Right ventricle myocardium superior (tissue), 1 donor: ENCODE measurements around the gene H2BW2. TPM values are rescaled to one million over a fixed set of nuclear protein-coding genes. Genes with fewer than 3 reads are reported as not detected.

Experiments used
- total RNA-seq: library from RNA; stranded (reverse); fragmentation: NEBNext Ultra II Directional; extraction: Animal tissue kit (Norgen Biotek cat#: 25700); gene quantifications from one replicate; pipeline ENCODE4 v1.2.1, GENCODE V29; 2021
- donor health status: DM: no; HTN: yes; CAD: no; lungs with severe emphysema.

Gene H2BW2
- total RNA-seq, 1 donor from 2014 or later: not detected

Other genes starting within 250 kb of the H2BW2 start
- gene RAB9B, start 207.7 kb upstream of the H2BW2 start, total RNA-seq: 28.0 TPM
- 0.43 TPM for gene TMSB15B, start 77.3 kb upstream of the H2BW2 start, total RNA-seq
- not detected for gene H2BW1, start 26.2 kb upstream of the H2BW2 start, total RNA-seq
- gene TMSB15C, start 36.3 kb downstream of the H2BW2 start, total RNA-seq: 0.48 TPM
- gene ZCCHC18, start 72.6 kb downstream of the H2BW2 start, total RNA-seq: 0.65 TPM
- 11.9 TPM for gene SLC25A53, start 117.1 kb downstream of the H2BW2 start, total RNA-seq
- 9.0 TPM for gene FAM199X, start 126.5 kb downstream of the H2BW2 start, total RNA-seq
- gene ESX1, start 215.0 kb downstream of the H2BW2 start, total RNA-seq: not detected